BJ (cell line): Measurements from ENCODE around the gene ABAT. TPM values are rescaled to one million over a fixed set of nuclear protein-coding genes. Genes with fewer than 3 reads are reported as not detected.

Experiments
- CTCF ChIA-PET: fragments of 350-600 bp; formaldehyde crosslinking; extraction: SDS; loops from one replicate; lab custom pipeline; 2021; ENCODE audit warnings: antibody characterized with exemption, inconsistent platforms; lab: Yijun Ruan, JAX
- POLR2A ChIA-PET: fragments of 300-600 bp; sonication (Branson Sonifier 250); formaldehyde crosslinking; extraction: SDS; loops from one replicate; lab custom pipeline; 2021; ENCODE audit warnings: antibody characterized with exemption; lab: Charles Lee
- DNase-seq: peaks from one replicate; pipeline ENCODE4 v3.0.0-alpha.2; 2011; ENCODE audit warnings: low read depth
- H3K27me3 ChIP-seq: 2 replicates; pipeline ENCODE4 v1.6.0; 2011; ENCODE audit warnings: low read length; ENCODE audit not compliant: control insufficient read depth, insufficient read depth
- H3K36me3 ChIP-seq: 2 replicates; pipeline ENCODE4 v1.5.1; 2011; ENCODE audit warnings: low read length; ENCODE audit not compliant: control insufficient read depth, insufficient read depth
- H3K4me3 ChIP-seq: 2 replicates; pipeline ENCODE4 v1.5.1; 2011; ENCODE audit warnings: low read depth, mild to moderate bottlenecking, control low read depth, low read length
- CTCF ChIP-seq: IDR thresholded peaks from 2 replicates; pipeline ENCODE4 v1.5.1; 2011; ENCODE audit warnings: low read depth, mild to moderate bottlenecking, control low read depth, inconsistent platforms, low read length, moderate library complexity; ENCODE audit not compliant: insufficient read depth
- polyA plus RNA-seq: library from polyadenylated mRNA; depleted of rRNA; stranded (reverse); fragments of >200 nt; gene quantifications from 2 replicates; pipeline ENCODE4 v1.2.3, GENCODE V29; 2011

Gene ABAT
- polyA plus RNA-seq, 1 experiment, result 3.5 TPM

GRCh38 chr16:8645141-8645521, 29.3 kb upstream of the ABAT start:
- DNase-seq, result no peak
- TF ChIP-seq CTCF, result no peak
- peaks cover 34% of the 10 kb centered on the region for H3K36me3 ChIP-seq
- H3K4me3 ChIP-seq, result no peak overlapping the region
- POLR2A ChIA-PET, result no interaction called here
- CTCF ChIA-PET, result interaction anchor here (3.2 kb wide), 1 partner anchor 10 kb away, joined by 9 read pairs; no protein-coding TSS in a partner anchor
- H3K27me3 ChIP-seq, result no peaks in the 10 kb centered on the region

GRCh38 chr16:8645831-8646230, 28.6 kb upstream of the ABAT start:
- Histone ChIP-seq H3K36me3 (peaks cover 34% of the 10 kb centered on the region), H3K4me3 (no peak overlapping the region), H3K27me3 (no peaks in the 10 kb centered on the region)
- ChIA-PET CTCF (no interaction called here), POLR2A (no interaction called here)
- TF ChIP-seq CTCF, result no peak
- DNase-seq, result no peak

GRCh38 chr16:8646326-8647053, 27.9 kb upstream of the ABAT start:
- ChIA-PET CTCF (interaction anchor here (0.6 to 0.7 kb wide), 2 partner anchors 9 to 75 kb away, joined by 3 read pairs; no protein-coding TSS in a partner anchor), POLR2A (no interaction called here)
- H3K36me3 ChIP-seq, result peaks cover 30% of the 10 kb centered on the region
- TF ChIP-seq CTCF, result no peak
- H3K27me3 ChIP-seq, result no peaks in the 10 kb centered on the region
- no peak for DNase-seq
- H3K4me3 ChIP-seq, result no peak overlapping the region

- ChIA-PET CTCF (no interaction called here), POLR2A (no interaction called here)
- TF ChIP-seq CTCF, result no peak
- Histone ChIP-seq H3K36me3 (peaks cover 21% of the 10 kb centered on the region), H3K4me3 (no peak overlapping the region), H3K27me3 (no peaks in the 10 kb centered on the region)
- DNase-seq, result no peak
Measured at GRCh38 chr16:8647721-8648318, 26.6 kb upstream of the ABAT start.

GRCh38 chr16:8648877-8649276, 25.5 kb upstream of the ABAT start:
- H3K27me3 ChIP-seq, result no peaks in the 10 kb centered on the region; the same call in 1 of the 2 replicates
- CTCF ChIA-PET, result interaction anchor here (0.8 kb wide), 1 partner anchor 490 kb away, joined by 4 read pairs; no protein-coding TSS in a partner anchor
- no peak overlapping the region for H3K4me3 ChIP-seq
- peaks cover 21% of the 10 kb centered on the region for H3K36me3 ChIP-seq
- no peak for DNase-seq
- POLR2A ChIA-PET, result no interaction called here
- TF ChIP-seq CTCF, result no peak
